ENCODE measurements around the gene RBM20.
"Not testable (repeated sequence)": the region's sequence is repeated elsewhere in the genome, so short reads cannot be mapped to it uniquely, and the experiment has no call there.

Gene RBM20

GRCh38 chr10:110613996-110614495, 30.1 kb upstream of the RBM20 start:
- Histone ChIP-seq H3K27ac (ENCODE audit: low read depth, low read length) (no peak overlapping the region), H3K4me3 (ENCODE audit: low read depth, low read length) (no peak overlapping the region), H3K4me1 (ENCODE audit: control insufficient read depth, insufficient read depth, low read length) (peaks cover 23% of the 10 kb centered on the region), H3K9me3 (ENCODE audit: control insufficient read depth, insufficient read depth, low read depth, low read length) (no peaks in the 10 kb centered on the region), H3K36me3 (ENCODE audit: control insufficient read depth, insufficient read depth, low read length) (no peaks in the 10 kb centered on the region), H3K27me3 (ENCODE audit: control insufficient read depth, insufficient read depth, low read length) (no peaks in the 10 kb centered on the region), H3K9ac (ENCODE audit: low read length) (no peak overlapping the region)

GRCh38 chr10:110615057-110615747, 28.9 kb upstream of the RBM20 start:
- no peak overlapping the region for H3K9ac ChIP-seq (ENCODE audit: low read length)
- H3K4me1 ChIP-seq (ENCODE audit: control insufficient read depth, insufficient read depth, low read length) = peaks cover 29% of the 10 kb centered on the region
- no peaks in the 10 kb centered on the region for H3K9me3 ChIP-seq (ENCODE audit: control insufficient read depth, insufficient read depth, low read depth, low read length)
- H3K27me3 ChIP-seq (ENCODE audit: control insufficient read depth, insufficient read depth, low read length) = no peaks in the 10 kb centered on the region
- H3K27ac ChIP-seq (ENCODE audit: low read depth, low read length) = no peak overlapping the region
- no peaks in the 10 kb centered on the region for H3K36me3 ChIP-seq (ENCODE audit: control insufficient read depth, insufficient read depth, low read length)
- H3K4me3 ChIP-seq (ENCODE audit: low read depth, low read length) = no peak overlapping the region

- H3K27ac ChIP-seq (ENCODE audit: low read depth, low read length) = no peak overlapping the region
- H3K27me3 ChIP-seq (ENCODE audit: control insufficient read depth, insufficient read depth, low read length) = no peaks in the 10 kb centered on the region
- H3K9me3 ChIP-seq (ENCODE audit: control insufficient read depth, insufficient read depth, low read depth, low read length) = no peaks in the 10 kb centered on the region
- no peaks in the 10 kb centered on the region for H3K36me3 ChIP-seq (ENCODE audit: control insufficient read depth, insufficient read depth, low read length)
- no peak overlapping the region for H3K9ac ChIP-seq (ENCODE audit: low read length)
- H3K4me3 ChIP-seq (ENCODE audit: low read depth, low read length) = no peak overlapping the region
- H3K4me1 ChIP-seq (ENCODE audit: control insufficient read depth, insufficient read depth, low read length) = peaks cover 17% of the 10 kb centered on the region
Measured at GRCh38 chr10:110616493-110617033, 27.6 kb upstream of the RBM20 start.

- H3K4me1 ChIP-seq (ENCODE audit: control insufficient read depth, insufficient read depth, low read length) = peaks cover 7% of the 10 kb centered on the region; the same call in 1 of the 2 replicates
Measured at GRCh38 chr10:110617425-110618229, 26.5 kb upstream of the RBM20 start.

GRCh38 chr10:110618230-110618610, 25.9 kb upstream of the RBM20 start:
- Histone ChIP-seq H3K27ac (ENCODE audit: low read depth, low read length) (no peak overlapping the region), H3K27me3 (ENCODE audit: control insufficient read depth, insufficient read depth, low read length) (no peaks in the 10 kb centered on the region), H3K9me3 (ENCODE audit: control insufficient read depth, insufficient read depth, low read depth, low read length) (no peaks in the 10 kb centered on the region), H3K4me1 (ENCODE audit: control insufficient read depth, insufficient read depth, low read length) (peaks cover 6% of the 10 kb centered on the region; the same call in 1 of the 2 replicates), H3K4me3 (ENCODE audit: low read depth, low read length) (no peak overlapping the region), H3K9ac (ENCODE audit: low read length) (no peak overlapping the region), H3K36me3 (ENCODE audit: control insufficient read depth, insufficient read depth, low read length) (no peaks in the 10 kb centered on the region)

More at GRCh38 chr10:110617425-110618229, 26.5 kb upstream of the RBM20 start:
- Histone ChIP-seq H3K27me3 (ENCODE audit: control insufficient read depth, insufficient read depth, low read length) (no peaks in the 10 kb centered on the region), H3K9ac (ENCODE audit: low read length) (no peak overlapping the region), H3K27ac (ENCODE audit: low read depth, low read length) (no peak overlapping the region), H3K36me3 (ENCODE audit: control insufficient read depth, insufficient read depth, low read length) (no peaks in the 10 kb centered on the region), H3K9me3 (ENCODE audit: control insufficient read depth, insufficient read depth, low read depth, low read length) (no peaks in the 10 kb centered on the region), H3K4me3 (ENCODE audit: low read depth, low read length) (no peak overlapping the region)

GRCh38 chr10:110619514-110620397, 24.4 kb upstream of the RBM20 start:
- H3K27ac ChIP-seq (ENCODE audit: low read depth, low read length) = no peak overlapping the region
- no peaks in the 10 kb centered on the region for H3K9me3 ChIP-seq (ENCODE audit: control insufficient read depth, insufficient read depth, low read depth, low read length)
- H3K9ac ChIP-seq (ENCODE audit: low read length) = no peak overlapping the region
- H3K36me3 ChIP-seq (ENCODE audit: control insufficient read depth, insufficient read depth, low read length) = no peaks in the 10 kb centered on the region
- H3K4me1 ChIP-seq (ENCODE audit: control insufficient read depth, insufficient read depth, low read length) = peaks cover 6% of the 10 kb centered on the region; the same call in 1 of the 2 replicates
- H3K4me3 ChIP-seq (ENCODE audit: low read depth, low read length) = no peak overlapping the region
- no peaks in the 10 kb centered on the region for H3K27me3 ChIP-seq (ENCODE audit: control insufficient read depth, insufficient read depth, low read length)

- Histone ChIP-seq H3K9ac (ENCODE audit: low read length) (no peak overlapping the region), H3K9me3 (ENCODE audit: control insufficient read depth, insufficient read depth, low read depth, low read length) (no peaks in the 10 kb centered on the region), H3K4me1 (ENCODE audit: control insufficient read depth, insufficient read depth, low read length) (peaks cover 6% of the 10 kb centered on the region; the same call in 1 of the 2 replicates), H3K27ac (ENCODE audit: low read depth, low read length) (no peak overlapping the region), H3K36me3 (ENCODE audit: control insufficient read depth, insufficient read depth, low read length) (no peaks in the 10 kb centered on the region), H3K27me3 (ENCODE audit: control insufficient read depth, insufficient read depth, low read length) (no peaks in the 10 kb centered on the region), H3K4me3 (ENCODE audit: low read depth, low read length) (no peak overlapping the region)
Measured at GRCh38 chr10:110620398-110620719, 23.8 kb upstream of the RBM20 start.

- H3K4me3 ChIP-seq (ENCODE audit: low read depth, low read length); H3K9ac ChIP-seq (ENCODE audit: low read length); H3K4me1 ChIP-seq (ENCODE audit: control insufficient read depth, insufficient read depth, low read length); H3K27me3 ChIP-seq (ENCODE audit: control insufficient read depth, insufficient read depth, low read length); H3K9me3 ChIP-seq (ENCODE audit: control insufficient read depth, insufficient read depth, low read depth, low read length); H3K27ac ChIP-seq (ENCODE audit: low read depth, low read length); H3K36me3 ChIP-seq (ENCODE audit: control insufficient read depth, insufficient read depth, low read length): not testable (repeated sequence)
Measured at GRCh38 chr10:110623316-110623715, 20.8 kb upstream of the RBM20 start.

GRCh38 chr10:110625356-110625894, 18.7 kb upstream of the RBM20 start:
- H3K4me3 ChIP-seq (ENCODE audit: low read depth, low read length) = no peak overlapping the region
- H3K27ac ChIP-seq (ENCODE audit: low read depth, low read length) = no peak overlapping the region
- no peaks in the 10 kb centered on the region for H3K4me1 ChIP-seq (ENCODE audit: control insufficient read depth, insufficient read depth, low read length)
- H3K9me3 ChIP-seq (ENCODE audit: control insufficient read depth, insufficient read depth, low read depth, low read length) = no peaks in the 10 kb centered on the region
- no peaks in the 10 kb centered on the region for H3K27me3 ChIP-seq (ENCODE audit: control insufficient read depth, insufficient read depth, low read length)
- H3K9ac ChIP-seq (ENCODE audit: low read length) = no peak overlapping the region
- no peaks in the 10 kb centered on the region for H3K36me3 ChIP-seq (ENCODE audit: control insufficient read depth, insufficient read depth, low read length)

- Histone ChIP-seq H3K9me3 (ENCODE audit: control insufficient read depth, insufficient read depth, low read depth, low read length) (no peaks in the 10 kb centered on the region), H3K27ac (ENCODE audit: low read depth, low read length) (no peak overlapping the region), H3K4me1 (ENCODE audit: control insufficient read depth, insufficient read depth, low read length) (no peaks in the 10 kb centered on the region), H3K4me3 (ENCODE audit: low read depth, low read length) (no peak overlapping the region), H3K36me3 (ENCODE audit: control insufficient read depth, insufficient read depth, low read length) (no peaks in the 10 kb centered on the region), H3K27me3 (ENCODE audit: control insufficient read depth, insufficient read depth, low read length) (no peaks in the 10 kb centered on the region), H3K9ac (ENCODE audit: low read length) (no peak overlapping the region)
Measured at GRCh38 chr10:110625951-110626855, 17.9 kb upstream of the RBM20 start.

Data from HUES6 (cell line).